Stimulated activated CD8-positive, alpha-beta memory T cell treated with anti-CD3 and anti-CD28 coated beads, Interleukin-12 subunit alpha, Interleukin-12 subunit beta, amount 100 ng/mL, for 24 hours (primary cell): ENCODE results near the gene LANCL2.
"Not testable (repeated sequence)": the region's sequence is repeated elsewhere in the genome, so short reads cannot be mapped to it uniquely, and the experiment has no call there.

Source experiments
- DNase-seq: peaks from one replicate; pipeline ENCODE4 v3.0.0-alpha.2; 2020; ENCODE audit errors: extremely low read depth

LANCL2 gene

DNA sequence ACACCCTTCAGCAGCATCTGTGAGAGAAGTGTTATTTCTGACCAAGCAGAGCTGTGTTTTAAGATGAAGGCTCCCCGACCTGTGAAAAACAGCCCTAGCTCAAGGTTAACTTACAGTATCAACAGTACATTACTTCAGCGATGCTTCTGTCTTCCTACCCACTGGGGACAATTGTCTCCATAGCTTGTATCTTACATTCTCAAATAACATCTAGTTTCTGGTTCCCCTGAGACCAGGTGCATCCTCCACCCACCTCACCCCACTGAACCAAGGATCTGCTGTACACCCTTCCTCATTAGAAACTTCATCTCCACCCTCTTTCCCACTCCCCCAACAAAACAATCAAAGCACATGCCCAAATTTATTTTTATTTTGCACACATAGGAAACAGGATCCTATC, 105.1 kb downstream of the LANCL2 start:
- no peak for DNase-seq

DNA sequence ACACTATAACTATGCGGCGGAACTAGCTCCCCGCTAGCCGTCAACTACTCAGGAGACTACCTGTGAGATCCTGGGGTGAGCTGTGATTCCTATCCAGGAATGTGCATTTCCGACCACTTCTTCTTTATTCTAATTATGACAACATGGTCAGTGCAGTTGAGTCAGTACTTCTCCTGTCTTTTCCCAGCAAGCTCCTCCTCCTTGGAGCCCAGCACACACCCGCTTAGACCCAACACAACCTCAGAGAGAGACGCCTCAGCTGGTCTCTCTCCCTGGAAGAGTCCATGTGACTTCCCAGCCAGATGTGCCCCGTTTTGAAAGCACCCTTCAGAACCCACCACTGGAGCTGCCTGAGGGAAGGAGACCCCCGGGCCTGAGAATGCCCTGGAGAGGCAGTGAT, 106.5 kb downstream of the LANCL2 start:
- DNase-seq = not testable (repeated sequence)

DNA sequence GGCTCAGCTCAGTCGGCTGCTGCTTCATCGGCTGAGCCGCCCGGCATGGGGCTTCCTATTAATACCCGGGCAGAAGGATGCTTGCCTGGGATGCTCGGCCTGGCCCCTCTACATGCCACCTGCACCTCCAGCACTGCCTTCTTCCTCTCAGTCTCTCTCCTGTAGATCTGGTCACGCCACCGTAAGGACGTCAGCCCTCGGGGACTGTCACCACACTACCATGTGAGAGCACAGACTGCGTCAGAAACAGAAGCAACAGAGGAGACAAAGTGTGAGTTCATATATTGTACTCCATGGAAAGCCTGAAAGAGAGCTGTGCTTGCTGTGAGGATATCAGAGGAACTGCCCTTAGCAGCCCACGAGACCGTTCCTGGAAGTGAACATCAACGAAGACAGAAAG, 107.3 kb downstream of the LANCL2 start:
- not testable (repeated sequence) for DNase-seq

DNA sequence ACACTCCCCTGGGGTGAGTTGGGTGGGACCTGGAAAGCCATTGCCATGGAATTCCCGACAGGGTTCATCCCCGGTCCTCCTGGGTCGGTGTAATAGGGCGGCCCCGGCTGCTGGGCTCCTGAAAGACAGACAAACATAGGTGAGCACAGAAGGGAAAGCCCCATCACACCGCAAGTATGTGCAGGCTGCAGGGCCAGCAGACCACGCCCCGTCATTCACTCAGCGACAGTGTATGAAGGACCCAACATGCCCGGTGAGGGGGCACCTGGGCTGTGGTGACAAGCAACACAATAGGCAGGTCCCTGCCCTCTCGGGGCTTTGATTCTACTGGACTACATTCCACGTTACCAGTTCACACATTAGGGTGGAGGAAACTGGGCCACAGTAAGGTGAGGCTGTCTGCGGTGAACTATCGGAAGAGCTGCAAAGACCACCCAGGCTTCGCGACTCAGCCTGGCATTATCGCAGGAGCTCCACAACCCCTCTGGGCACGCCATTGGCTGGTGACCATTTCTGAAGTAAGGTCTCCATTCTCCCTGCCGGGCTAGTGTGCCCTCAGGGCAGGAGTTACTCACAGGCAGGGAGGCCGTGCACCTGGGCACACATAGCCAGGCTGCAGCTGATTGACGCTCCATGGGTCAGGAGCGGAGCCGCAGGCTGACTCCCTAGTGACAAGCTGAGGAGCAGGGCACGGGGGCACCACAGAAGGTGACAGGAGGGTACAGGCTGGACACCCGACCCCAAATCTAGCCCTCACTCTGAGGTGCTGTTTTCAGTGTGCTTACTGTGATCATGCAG, 108.0 kb downstream of the LANCL2 start:
- DNase-seq = no peak

DNA sequence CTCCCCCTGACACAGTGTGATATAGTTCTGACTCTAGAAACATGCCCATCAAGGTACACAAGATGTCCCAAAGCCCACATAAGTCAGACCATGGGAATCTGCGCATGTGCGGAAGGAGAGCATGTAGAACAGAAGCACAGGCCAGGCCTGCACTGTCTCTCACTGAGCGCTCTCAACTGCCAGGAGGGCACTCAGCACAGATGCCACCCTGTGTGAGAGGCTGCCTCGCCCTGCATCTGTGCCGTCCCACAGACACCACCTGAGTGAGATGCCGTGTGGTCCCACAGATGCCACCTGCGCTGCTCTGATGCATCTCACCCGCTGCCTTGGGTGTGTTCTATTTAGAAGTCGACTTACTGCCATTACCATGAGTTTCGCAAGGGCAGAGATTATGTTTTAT, 108.8 kb downstream of the LANCL2 start:
- no peak for DNase-seq

DNA sequence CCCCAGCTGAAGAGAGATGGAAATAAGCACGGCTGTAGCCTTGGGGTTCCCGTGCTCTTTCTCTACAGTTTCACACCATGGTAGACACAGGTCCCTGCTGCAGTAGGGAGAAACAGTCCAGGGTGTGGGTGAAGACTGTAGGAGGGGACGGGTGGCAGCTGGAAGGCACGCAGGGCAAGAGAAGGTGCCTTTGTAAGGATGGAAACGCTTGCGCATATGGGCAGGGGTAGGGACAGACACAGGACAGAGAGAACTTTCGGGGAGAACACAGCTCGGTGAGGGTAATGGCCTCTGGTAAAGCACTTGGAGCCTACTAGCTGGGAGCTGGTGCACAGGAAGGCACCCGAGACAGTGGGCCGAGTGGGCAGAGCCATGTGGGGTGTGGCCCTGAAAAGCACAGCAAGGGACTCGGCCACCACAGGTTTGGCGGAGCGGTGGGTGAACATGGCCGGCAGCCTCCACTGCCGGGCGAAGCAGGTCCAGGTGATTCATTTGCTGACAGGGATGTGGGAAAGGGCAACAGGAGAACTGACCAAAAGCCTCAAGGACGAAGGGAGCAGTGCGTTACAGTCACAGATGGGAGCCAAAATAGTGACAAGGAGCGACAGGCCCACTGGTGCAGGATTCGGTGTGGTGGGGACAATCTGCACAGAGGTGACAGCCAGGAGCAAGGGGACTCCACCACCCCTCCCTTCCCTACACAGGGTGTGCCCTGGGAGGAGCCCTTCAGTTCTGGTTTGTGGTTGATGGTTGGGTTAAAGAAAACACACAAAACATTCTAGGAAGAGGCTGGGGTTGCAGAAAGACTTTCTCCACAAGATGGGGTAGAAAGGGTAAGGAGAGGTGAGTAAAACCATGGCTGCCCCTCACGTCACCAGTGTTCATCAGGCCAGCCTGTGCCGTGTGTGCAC, 110.1 kb downstream of the LANCL2 start:
- DNase-seq = no peak

DNA sequence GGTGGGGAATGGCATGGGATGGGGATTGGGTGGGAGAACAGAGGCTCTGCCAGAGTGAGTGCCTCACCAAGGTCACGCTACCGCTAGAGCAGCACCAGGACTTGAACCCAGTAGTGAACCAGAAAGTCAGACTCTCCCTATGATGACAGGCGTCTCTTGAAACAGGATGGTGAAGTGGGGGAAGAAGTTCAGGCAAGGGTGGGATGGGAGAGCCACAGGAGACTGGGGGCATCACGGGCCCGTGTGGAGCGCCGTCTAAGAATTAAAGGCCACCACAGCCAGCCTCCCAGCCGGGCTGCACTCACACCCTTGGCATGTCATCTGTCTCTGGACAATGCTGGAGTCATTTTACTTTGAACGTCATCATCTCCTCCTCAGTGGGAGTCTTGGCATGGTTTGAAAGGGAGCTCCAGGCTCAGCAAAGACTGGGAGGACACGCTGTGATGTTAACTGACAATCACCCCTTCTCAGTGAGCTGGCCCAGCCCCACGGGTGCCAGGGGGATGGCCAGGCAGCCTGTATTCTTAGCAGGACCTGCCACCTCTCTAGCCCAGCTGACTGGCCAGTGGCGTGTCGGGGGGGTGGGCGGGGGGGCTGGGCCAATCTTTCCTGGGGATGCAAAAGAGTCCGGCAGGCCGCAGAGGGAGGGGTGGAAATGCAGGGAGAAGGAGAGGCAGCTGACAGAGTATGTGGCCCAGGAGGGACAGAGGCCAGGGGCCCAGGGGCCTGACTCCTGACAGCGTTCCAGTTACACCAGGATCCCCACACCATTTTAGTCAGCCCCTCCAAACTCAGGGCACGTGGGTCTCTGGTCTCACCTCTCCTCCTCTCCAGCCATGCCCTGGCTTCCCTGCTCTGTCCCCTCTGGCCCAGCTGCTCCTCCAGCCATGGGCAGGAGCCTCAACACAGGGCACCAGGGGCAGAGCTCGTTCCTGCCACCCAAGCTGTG, 111.0 kb downstream of the LANCL2 start:
- no peak for DNase-seq

DNA sequence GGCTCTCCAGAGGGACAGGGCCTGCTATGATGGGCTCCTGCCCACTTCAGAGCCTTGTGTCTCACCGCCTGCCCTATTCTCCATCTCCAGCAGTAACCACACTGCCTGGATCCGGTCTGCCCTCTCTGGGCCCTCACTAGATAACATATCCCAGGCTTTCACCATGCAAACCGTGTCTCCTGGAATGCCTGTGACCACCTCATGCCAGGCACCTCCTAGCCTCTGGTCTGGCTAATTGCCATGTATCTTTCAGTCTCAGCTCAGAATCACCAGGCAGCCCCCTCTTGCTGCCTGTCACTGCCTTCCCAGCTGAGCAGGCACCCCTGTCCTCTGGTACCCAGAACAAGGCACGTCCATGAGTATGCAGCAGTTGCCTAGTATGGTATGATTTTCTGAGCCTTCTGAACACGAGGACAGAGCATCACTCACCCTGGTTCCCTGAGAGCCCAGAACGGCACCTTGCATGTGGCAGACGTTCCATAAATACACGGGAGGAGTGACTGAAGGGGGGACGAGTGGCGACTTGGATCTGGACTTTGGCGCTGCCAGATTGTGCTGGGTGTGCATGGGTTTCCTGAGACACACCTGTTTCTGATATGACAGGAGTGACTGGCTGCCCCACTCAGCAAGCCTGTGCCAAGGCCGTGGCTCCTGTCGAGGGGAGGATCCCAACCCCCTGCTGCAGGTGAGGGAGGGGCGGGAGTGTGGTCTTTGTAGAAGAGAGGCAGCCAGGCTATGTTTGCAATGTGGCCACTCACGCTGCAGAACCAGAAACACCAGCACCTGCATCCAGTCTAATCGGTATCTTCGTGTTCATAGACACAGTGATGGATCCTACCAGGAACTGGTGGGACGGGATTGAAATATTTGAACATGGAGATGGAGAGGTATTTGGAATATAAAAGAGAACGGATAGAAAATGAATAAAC, 112.0 kb downstream of the LANCL2 start:
- no peak for DNase-seq

DNA sequence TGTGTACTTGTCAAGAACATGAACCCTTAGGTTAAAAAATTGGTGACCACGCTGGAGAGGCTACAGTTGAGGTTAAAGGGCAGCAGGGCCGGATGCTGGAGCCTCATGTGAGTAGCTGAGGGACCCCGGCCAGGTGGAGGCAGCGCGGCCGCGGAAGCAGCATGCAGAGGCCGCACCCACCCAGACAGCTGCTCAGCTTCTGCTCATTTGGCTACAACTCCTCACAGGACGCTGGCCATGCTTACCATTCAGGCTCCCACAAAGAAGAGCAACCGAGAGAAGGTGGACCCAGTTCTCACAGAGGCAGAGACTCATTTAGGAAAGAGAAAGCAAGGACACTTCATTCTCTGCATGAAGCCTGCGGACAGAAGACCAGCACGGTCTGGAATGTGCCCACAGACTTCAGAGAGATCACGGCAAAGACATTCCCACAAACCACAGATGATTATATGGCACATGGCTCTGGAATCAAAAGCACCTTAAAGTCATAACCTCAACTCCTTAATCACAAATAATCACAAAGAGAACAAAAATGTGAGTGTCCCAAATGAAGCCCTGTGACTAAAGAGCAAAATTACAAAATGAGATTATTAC, 112.7 kb downstream of the LANCL2 start:
- no peak for DNase-seq

DNA sequence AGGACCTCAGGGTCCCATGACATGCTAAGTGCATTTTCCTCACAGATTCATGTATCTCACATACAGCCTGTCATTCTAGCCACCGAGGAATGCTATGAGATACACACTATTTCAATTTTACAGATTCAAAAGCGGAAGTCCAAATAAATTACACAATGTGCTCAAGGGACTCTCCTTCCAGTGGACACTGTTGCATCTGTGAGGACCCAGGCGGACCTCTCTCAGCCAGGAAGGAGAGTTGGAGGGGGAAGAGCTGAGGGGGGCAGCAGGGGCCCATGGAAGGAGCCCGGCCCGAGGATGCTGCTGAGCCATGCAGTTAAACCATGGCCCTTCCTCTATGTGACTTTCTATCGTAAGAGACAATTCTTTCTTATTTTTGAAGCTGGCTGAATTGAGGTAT, 113.6 kb downstream of the LANCL2 start:
- DNase-seq = no peak

DNA sequence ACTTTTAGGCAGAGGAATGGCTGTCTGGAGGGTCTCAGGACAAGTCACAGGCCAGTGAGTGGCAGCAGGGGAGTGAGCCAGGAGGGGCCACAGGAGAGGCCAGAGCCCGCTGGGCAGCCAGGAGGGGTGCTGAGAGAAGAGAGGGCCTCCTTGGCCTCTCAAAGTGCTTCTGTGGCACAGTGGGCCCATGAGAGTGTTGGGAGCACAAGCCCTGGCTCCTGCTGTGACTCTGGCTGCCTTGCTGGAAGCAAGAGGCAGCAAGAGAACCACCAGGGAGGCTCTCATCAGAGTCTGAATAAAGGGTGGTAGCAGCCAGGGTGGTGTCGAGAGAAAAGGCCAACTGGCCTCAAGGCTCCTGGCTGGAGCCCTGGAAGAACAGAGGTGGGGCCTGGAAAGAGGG, 116.0 kb downstream of the LANCL2 start:
- no peak for DNase-seq

DNA sequence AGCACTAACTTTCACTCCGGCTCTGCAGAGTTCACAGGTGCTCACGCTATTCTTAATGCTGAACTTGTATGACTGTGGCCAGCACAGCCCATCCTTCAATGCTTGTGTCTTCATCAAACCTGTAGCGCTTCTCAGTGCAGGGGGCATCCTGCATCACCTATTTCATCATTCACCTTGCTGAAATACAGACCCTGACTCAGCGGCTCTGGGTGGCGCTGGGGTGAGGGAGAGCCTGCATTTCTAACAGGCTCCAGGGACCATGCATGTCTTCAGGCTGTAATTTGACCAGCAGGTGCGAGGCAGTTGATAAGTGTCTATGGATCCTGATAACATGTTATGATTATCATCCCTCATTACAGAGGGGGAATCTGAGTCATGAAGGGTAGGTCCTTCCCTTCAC, 117.9 kb downstream of the LANCL2 start:
- DNase-seq = no peak
